Measurements from ENCODE around the gene ELF3.
A peak's percentile ranks its signal among the peaks of the same experiment; 100 is the strongest.
"Not testable (repeated sequence)": the region's sequence is repeated elsewhere in the genome, so short reads cannot be mapped to it uniquely, and the experiment has no call there.

The ELF3 gene

DNA sequence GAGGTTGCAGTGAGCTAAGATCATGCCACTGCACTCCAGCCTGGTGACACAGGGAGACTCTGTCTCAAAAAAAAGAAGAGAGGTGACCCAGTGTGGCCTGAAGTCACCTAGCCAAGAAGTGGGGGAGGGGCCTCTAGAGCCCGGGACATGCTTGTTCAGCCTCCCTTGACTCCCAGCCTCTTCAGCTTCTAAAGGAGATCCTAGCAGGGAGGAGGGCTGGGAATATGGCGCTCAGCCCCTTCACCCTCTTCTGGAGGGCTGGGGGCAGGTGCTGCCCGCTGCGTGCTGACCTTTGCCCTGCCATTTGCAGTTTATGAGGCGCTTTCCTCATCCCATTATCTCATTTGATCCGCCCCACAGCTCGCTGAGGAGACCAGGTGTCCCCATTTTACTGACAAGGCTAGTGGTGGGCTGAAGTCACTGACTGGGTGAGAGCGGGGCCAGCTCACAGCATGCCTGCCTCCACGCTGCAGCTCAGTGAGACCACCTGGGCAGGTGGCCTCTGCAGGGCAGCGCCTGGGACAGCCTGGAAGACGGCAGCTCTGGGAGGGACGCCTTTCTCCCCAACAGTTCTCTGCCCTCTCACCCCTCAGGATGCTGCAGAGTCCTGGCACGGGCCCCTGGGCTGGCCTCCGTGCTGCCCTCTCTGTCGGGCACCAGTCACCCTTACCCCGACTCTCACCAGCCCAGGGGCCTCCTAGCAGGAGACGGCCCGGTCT, 7.5 kb downstream of the ELF3 start:
- no peak for DNase-seq (ENCODE audit: low spot score)
- in situ Hi-C loops (cut with MboI; ENCODE audit: low pct_unique_long_range_greater_than_20kb, low sequenced_read_pairs, unreplicated experiment) = no loop called here

DNA sequence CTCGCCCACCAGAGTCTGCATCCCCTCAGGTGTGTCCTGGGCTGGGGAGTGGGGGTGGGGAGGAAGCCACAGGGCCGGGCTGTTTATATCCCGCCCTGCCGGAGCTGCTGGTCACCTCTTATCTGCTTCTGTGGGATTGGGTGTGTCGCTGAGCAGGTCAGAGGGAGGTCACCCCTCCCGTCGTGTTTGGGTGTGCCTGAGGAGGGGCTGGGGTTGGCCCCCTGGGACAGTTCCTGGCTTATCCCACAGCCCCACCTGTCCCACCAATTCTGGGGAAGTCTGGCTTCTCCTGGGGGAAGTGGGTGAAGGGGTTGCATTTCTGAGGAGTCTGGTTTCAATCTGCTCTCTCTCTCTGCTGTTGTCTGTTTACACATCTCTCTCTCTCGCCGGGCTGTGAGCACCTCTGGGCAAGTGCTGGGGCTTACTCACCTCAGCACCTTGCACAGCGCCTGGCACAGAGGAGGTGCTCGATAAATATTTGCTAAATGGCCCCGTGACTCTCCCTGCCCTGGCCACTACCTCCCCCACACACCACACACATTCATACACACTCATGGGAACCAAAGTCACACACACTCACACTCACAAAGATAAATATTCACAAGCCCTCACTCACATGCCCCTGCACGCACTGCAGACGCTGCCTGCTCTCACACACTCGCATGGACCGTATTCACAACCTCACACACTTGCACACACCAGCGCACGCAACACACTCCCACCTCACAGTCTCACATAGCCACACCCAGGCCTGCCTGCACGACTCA, 8.3 kb downstream of the ELF3 start:
- TF ChIP-seq, protein P1, sequence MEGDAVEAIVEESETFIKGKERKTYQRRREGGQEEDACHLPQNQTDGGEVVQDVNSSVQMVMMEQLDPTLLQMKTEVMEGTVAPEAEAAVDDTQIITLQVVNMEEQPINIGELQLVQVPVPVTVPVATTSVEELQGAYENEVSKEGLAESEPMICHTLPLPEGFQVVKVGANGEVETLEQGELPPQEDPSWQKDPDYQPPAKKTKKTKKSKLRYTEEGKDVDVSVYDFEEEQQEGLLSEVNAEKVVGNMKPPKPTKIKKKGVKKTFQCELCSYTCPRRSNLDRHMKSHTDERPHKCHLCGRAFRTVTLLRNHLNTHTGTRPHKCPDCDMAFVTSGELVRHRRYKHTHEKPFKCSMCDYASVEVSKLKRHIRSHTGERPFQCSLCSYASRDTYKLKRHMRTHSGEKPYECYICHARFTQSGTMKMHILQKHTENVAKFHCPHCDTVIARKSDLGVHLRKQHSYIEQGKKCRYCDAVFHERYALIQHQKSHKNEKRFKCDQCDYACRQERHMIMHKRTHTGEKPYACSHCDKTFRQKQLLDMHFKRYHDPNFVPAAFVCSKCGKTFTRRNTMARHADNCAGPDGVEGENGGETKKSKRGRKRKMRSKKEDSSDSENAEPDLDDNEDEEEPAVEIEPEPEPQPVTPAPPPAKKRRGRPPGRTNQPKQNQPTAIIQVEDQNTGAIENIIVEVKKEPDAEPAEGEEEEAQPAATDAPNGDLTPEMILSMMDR (IDR thresholded peaks at IDR 0.05; ENCODE audit: extremely low read depth, insufficient read depth, missing control alignments) = no peak
- DNase-seq (ENCODE audit: low spot score) = no peak
- in situ Hi-C loops (cut with MboI; ENCODE audit: low pct_unique_long_range_greater_than_20kb, low sequenced_read_pairs, unreplicated experiment) = no loop called here

More for the DNA sequence above, 7.5 kb downstream of the ELF3 start:
- TF ChIP-seq, protein P1 (IDR thresholded peaks at IDR 0.05; ENCODE audit: extremely low read depth, insufficient read depth, missing control alignments) = no peak

DNA sequence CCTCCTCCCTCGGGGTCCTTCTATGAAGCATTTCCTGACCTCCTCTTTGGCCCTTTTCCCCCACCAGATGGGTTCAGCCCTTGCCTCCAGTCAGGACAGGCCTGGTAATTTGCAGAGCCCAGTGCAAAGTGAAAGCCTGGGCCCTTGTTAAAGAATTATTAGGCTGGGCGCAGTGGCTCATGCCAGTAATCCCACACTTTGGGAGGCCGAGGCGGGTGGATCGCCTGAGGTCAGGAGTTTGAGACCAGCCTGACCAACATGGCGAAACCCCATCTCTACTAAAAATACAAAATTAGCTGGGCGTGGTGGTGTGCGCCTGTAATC, 8.8 kb downstream of the ELF3 start:
- DNase-seq (ENCODE audit: low spot score); in situ Hi-C loops (cut with MboI; ENCODE audit: low pct_unique_long_range_greater_than_20kb, low sequenced_read_pairs, unreplicated experiment): not testable (repeated sequence)

DNA sequence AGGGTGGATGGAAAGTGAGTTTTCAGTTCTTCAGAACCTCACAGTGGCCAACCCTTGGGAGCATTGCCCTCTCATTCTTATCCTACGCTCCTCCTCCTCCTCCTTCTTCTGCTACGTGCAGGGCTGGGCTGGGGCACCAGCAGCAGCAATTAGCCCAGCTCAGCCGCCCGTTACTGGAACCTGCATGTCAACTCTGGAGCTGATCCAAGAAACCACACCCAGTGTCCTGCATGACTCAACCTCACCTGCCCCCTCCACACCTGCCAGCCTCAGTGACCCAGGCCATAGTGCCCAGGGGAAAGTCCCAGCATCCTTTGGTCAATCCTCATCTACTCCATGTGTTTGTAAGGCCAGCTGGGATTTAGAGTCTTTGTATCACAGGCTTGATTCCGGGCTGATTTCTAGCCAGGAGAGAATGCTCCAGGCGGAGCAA, 12.6 kb downstream of the ELF3 start:
- TF ChIP-seq, protein P1 (IDR thresholded peaks at IDR 0.05; ENCODE audit: extremely low read depth, insufficient read depth, missing control alignments) = no peak
- no peak for DNase-seq (ENCODE audit: low spot score)
- in situ Hi-C loops (cut with MboI; ENCODE audit: low pct_unique_long_range_greater_than_20kb, low sequenced_read_pairs, unreplicated experiment) = no loop called here

DNA sequence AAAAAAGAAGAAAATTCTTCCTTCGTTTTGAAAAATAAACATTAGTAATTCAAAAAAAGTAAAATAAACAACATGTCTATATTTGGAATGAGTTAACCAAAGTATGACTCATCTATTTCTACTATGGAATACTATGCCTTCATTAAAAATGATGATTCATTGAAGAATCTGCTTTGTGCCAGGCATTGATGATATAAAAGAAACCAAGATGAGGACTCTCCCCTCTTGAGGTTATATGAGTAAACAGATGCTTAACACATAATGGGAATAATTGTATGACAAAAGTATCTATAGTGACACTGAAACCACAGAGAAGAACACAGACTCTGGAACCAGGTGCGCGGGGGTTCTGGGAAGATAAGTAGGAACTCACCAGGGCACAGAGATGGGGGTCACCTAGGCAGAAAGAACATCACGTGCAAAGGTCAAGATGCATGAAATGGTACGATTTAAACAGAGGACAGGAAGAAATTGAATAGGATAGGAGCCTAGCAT, 18.8 kb downstream of the ELF3 start:
- in situ Hi-C loops (cut with MboI; ENCODE audit: low pct_unique_long_range_greater_than_20kb, low sequenced_read_pairs, unreplicated experiment) = no loop called here
- TF ChIP-seq, protein P1 (IDR thresholded peaks at IDR 0.05; ENCODE audit: extremely low read depth, insufficient read depth, missing control alignments) = no peak
- DNase-seq (ENCODE audit: low spot score) = no peak

DNA sequence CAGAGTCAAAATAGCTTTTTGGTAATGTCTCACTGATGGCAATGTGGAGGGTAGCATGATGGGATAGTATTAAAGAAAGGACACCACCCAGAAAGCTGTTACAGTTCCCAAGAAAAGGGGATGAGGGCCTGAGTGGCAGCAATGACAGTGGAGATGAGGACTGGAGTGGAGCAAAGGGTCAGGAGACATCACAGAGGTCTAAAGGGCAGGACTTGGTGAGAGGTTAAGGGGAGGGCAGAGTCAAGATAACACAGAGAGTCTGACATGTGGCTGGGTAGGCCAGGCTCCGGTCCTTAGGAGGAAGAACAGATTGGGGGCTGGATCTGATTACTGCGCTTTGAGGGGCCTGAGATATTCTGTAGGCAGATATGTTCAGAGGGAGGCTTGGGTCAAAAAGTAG, 19.3 kb downstream of the ELF3 start:
- TF ChIP-seq, protein P1 (IDR thresholded peaks at IDR 0.05; ENCODE audit: extremely low read depth, insufficient read depth, missing control alignments) = no peak
- no peak for DNase-seq (ENCODE audit: low spot score)
- in situ Hi-C loops (cut with MboI; ENCODE audit: low pct_unique_long_range_greater_than_20kb, low sequenced_read_pairs, unreplicated experiment) = no loop called here

DNA sequence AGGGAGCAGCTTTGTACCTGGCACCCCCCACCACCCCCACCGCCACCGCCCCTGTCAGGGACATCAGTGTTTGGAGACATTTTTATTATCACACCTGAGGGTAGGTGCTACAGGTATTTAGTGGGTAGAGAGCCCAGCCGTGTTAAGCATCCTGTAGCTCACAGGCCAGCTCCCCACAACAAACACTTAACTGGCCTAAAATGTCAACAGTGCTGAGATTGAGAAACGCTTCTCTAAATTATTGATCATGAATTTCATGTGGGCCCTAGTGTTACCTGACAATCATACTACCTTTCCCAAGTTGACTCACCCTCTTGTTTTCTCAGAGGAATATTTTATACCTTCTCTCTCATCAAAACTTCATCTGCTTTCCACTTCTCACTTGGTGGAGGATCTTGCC, 21.4 kb downstream of the ELF3 start:
- in situ Hi-C loops (cut with MboI; ENCODE audit: low pct_unique_long_range_greater_than_20kb, low sequenced_read_pairs, unreplicated experiment) = no loop called here
- TF ChIP-seq, protein P1 (IDR thresholded peaks at IDR 0.05; ENCODE audit: extremely low read depth, insufficient read depth, missing control alignments) = no peak
- peak; percentile 1 for DNase-seq (ENCODE audit: low spot score)

Measured in GM13977 (cell line).